Testis (tissue), 3 donors: Measurements from ENCODE around the gene COTL1. TPM values are rescaled to one million over a fixed set of nuclear protein-coding genes. Genes with fewer than 3 reads are reported as not detected.

Experiments used
- DNase-seq: peaks from one replicate; pipeline ENCODE4 v3.0.0-alpha.2; 2019
- H3K27ac ChIP-seq, 2 donors: fragments of 200-600 bp; sonication (generic); one replicate each; pipeline ENCODE4 v1.5.1; 2019
- H3K27me3 ChIP-seq: fragments of 200-600 bp; sonication (generic); one replicate; pipeline ENCODE4 v1.5.1; 2019
- H3K36me3 ChIP-seq: fragments of 200-600 bp; sonication (generic); one replicate; pipeline ENCODE4 v1.5.1; 2017; ENCODE audit warnings: low read depth; ENCODE audit errors: missing control alignments
- H3K4me1 ChIP-seq: fragments of 200-600 bp; sonication (generic); one replicate; pipeline ENCODE4 v1.5.1; 2019
- H3K4me3 ChIP-seq, 2 donors: fragments of 200-600 bp; sonication (generic); one replicate each; pipeline ENCODE4 v1.5.1; 2017 to 2019
- H3K9me3 ChIP-seq: fragments of 200-600 bp; sonication (generic); one replicate; pipeline ENCODE4 v1.5.1; 2017
- CTCF ChIP-seq, 3 experiments: fragments of 450-650 bp in 2 of 3; fragments of 200-600 bp in 1 of 3; sonication (generic) in 1 of 3; IDR thresholded peaks; one replicate each; pipeline ENCODE4 v1.5.1; 2016 to 2019; ENCODE audit warnings: antibody characterized with exemption in 3 of 3, mild to moderate bottlenecking in 2 of 3, moderate library complexity in 1 of 3
- POLR2A ChIP-seq: fragments of 450-650 bp; IDR thresholded peaks from one replicate; pipeline ENCODE4 v1.6.1; 2017; ENCODE audit warnings: antibody characterized with exemption, mild to moderate bottlenecking, moderate library complexity
- WGBS, 2 donors: methylation state at CpG; one replicate each; pipeline ENCODE4 v1.1.5; 2018; 5-methylcytosine and 5-hydroxymethylcytosine counted together
- intact Hi-C: fragments of 100-400 bp; cut with DNase I; formaldehyde crosslinking; loops from one replicate; pipeline ENCODE4 v1.15.1; 2023; ENCODE audit warnings: low total_unique reads
- polyA plus RNA-seq: library from polyadenylated mRNA; stranded (reverse); fragments of 350-450 nt; fragmentation: Illumina TruSeq; extraction: RNeasy Lipid Tissue Mini Kit (QIAGEN cat#74804); gene quantifications from one replicate; pipeline ENCODE4 v1.2.3, GENCODE V29; 2014; ENCODE audit warnings: low read depth, low replicate concordance; ENCODE audit not compliant: insufficient read depth
- total RNA-seq, 2 donors: library from RNA; depleted of rRNA; stranded (reverse); fragments of >200 nt; gene quantifications; one replicate each; pipeline ENCODE4 v1.2.3, GENCODE V29; 2016

Gene COTL1
- total and polyA plus RNA-seq, 3 donors from 2014 or later = 56.9 to 124 (median 61.9) TPM

- Histone ChIP-seq H3K27me3 (no peaks in the 10 kb centered on the region), H3K4me3 (no peak overlapping the region), H3K36me3 (no peaks in the 10 kb centered on the region), H3K9me3 (no peaks in the 10 kb centered on the region), H3K27ac (no peak overlapping the region), H3K4me1 (peaks cover 1% of the 10 kb centered on the region)
- no peak for DNase-seq
- no peak for TF ChIP-seq CTCF (IDR thresholded peaks at IDR 0.05)
- no peak for TF ChIP-seq POLR2A
- 78 to 89% methylated on average over 9 of the region's 9 CpGs for WGBS, 2 donors
- intact Hi-C loops = no loop called here
Measured at GRCh38 chr16:84604477-84605013, 13.3 kb downstream of the COTL1 start.

- H3K36me3 ChIP-seq = no peaks in the 10 kb centered on the region
- no peaks in the 10 kb centered on the region for H3K27me3 ChIP-seq
- no peak for TF ChIP-seq CTCF (IDR thresholded peaks at IDR 0.05)
- no peak for TF ChIP-seq POLR2A
- intact Hi-C loops = no loop called here
- no peak overlapping the region for H3K4me3 ChIP-seq
- 85 to 86% methylated on average over 9 to 10 of the region's 10 CpGs for WGBS, 2 donors
- H3K27ac ChIP-seq = no peak overlapping the region
- no peaks in the 10 kb centered on the region for H3K9me3 ChIP-seq
- peaks cover 7% of the 10 kb centered on the region for H3K4me1 ChIP-seq
- no peak for DNase-seq
Measured at GRCh38 chr16:84603940-84604339, 13.9 kb downstream of the COTL1 start.

GRCh38 chr16:84603140-84603816 lies 14.6 kb downstream of the COTL1 start:
- TF ChIP-seq POLR2A (no peak), CTCF (IDR thresholded peaks at IDR 0.05) (no peak)
- no peaks in the 10 kb centered on the region for H3K36me3 ChIP-seq
- no peak overlapping the region for H3K4me3 ChIP-seq
- H3K9me3 ChIP-seq = no peaks in the 10 kb centered on the region
- no peaks in the 10 kb centered on the region for H3K27me3 ChIP-seq
- intact Hi-C loops = no loop called here
- WGBS, 2 donors = 77 to 78% methylated on average over 21 to 23 of the region's 23 CpGs
- H3K4me1 ChIP-seq = peaks cover 7% of the 10 kb centered on the region
- H3K27ac ChIP-seq = no peak overlapping the region
- peak; percentile 44 for DNase-seq

GRCh38 chr16:84600343-84601229 lies 17.3 kb downstream of the COTL1 start:
- 87 to 88% methylated on average over 23 to 25 of the region's 25 CpGs for WGBS, 2 donors
- no peaks in the 10 kb centered on the region for H3K36me3 ChIP-seq
- intact Hi-C loops = no loop called here
- DNase-seq = no peak
- H3K27me3 ChIP-seq = no peaks in the 10 kb centered on the region
- peaks cover 7% of the 10 kb centered on the region for H3K4me1 ChIP-seq
- no peak overlapping the region for H3K27ac ChIP-seq
- H3K9me3 ChIP-seq = no peaks in the 10 kb centered on the region
- TF ChIP-seq POLR2A (no peak), CTCF (IDR thresholded peaks at IDR 0.05) (no peak)
- H3K4me3 ChIP-seq = no peak overlapping the region
